ENCODE results near the gene CNOT6.

DNA sequence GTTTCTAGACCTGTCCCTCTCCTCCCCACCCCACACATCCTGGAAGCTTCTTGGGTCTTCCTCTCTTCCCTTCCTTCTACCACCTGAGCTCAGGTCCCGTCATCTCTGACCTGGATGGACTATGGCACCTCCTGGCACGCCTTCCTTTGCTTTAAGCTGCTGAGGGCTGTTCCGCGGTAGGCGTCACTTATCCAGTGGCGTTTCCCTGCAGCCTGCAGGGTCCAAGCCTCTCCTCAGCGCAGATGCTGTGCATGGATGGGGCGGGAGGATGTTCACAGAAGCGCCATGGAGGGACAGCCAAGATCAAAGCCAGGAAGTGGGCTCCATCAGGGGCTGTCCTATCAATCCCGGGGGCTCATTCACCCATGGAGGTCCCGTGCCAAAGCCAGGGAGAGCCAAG is 23.8 kb upstream of the CNOT6 start:
- TF ChIP-seq, protein P1, sequence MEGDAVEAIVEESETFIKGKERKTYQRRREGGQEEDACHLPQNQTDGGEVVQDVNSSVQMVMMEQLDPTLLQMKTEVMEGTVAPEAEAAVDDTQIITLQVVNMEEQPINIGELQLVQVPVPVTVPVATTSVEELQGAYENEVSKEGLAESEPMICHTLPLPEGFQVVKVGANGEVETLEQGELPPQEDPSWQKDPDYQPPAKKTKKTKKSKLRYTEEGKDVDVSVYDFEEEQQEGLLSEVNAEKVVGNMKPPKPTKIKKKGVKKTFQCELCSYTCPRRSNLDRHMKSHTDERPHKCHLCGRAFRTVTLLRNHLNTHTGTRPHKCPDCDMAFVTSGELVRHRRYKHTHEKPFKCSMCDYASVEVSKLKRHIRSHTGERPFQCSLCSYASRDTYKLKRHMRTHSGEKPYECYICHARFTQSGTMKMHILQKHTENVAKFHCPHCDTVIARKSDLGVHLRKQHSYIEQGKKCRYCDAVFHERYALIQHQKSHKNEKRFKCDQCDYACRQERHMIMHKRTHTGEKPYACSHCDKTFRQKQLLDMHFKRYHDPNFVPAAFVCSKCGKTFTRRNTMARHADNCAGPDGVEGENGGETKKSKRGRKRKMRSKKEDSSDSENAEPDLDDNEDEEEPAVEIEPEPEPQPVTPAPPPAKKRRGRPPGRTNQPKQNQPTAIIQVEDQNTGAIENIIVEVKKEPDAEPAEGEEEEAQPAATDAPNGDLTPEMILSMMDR (conservative IDR thresholded peaks at IDR 0.05 in 1 of 2, IDR thresholded peaks at IDR 0.05 in 1 of 2; ENCODE audit: extremely low read depth in 1 of 2, insufficient read depth in 1 of 2, low read depth in 1 of 2, low read length in 2 of 2): no peak
- TF ChIP-seq EZH2 (IDR thresholded peaks at IDR 0.05; ENCODE audit: borderline replicate concordance, low read length): no peak

Data from mammary epithelial cell (primary cell).